Mucosa of descending colon (tissue), 3 donors: Measurements from ENCODE around the gene EEF1B2. TPM values are rescaled to one million over a fixed set of nuclear protein-coding genes. Genes with fewer than 3 reads are reported as not detected.
A peak's percentile ranks its signal among the peaks of the same experiment; 100 is the strongest.
"Not testable (repeated sequence)": the region's sequence is repeated elsewhere in the genome, so short reads cannot be mapped to it uniquely, and the experiment has no call there.

ENCODE experiments used
- ATAC-seq: fragments of 200-7000 bp; cut with Tn5 transposase; one replicate; pipeline ENCODE4 v1.9.1; 2020; ENCODE audit warnings: mild to moderate bottlenecking, moderate library complexity
- DNase-seq, 3 donors: peaks; one replicate each; pipeline ENCODE4 v3.0.0-alpha.2; 2020
- H3K36me3 ChIP-seq: fragments of 200-600 bp; one replicate; pipeline ENCODE4 v1.8.0; 2021; ENCODE audit warnings: low read depth, mild to moderate bottlenecking
- H3K4me1 ChIP-seq: fragments of 200-600 bp; one replicate; pipeline ENCODE4 v1.8.0; 2021; ENCODE audit warnings: low read depth, mild to moderate bottlenecking
- H3K4me3 ChIP-seq: fragments of 200-600 bp; one replicate; pipeline ENCODE4 v1.8.0; 2021; ENCODE audit warnings: mild to moderate bottlenecking
- H3K9me3 ChIP-seq: fragments of 200-600 bp; one replicate; pipeline ENCODE4 v1.8.0; 2021; ENCODE audit warnings: mild to moderate bottlenecking
- CTCF ChIP-seq: fragments of 200-600 bp; IDR thresholded peaks from one replicate; pipeline ENCODE4 v1.8.0; 2022; ENCODE audit warnings: antibody characterized with exemption, mild to moderate bottlenecking
- intact Hi-C, 2 donors: fragments of 100-400 bp; cut with DNase I in 1 of 2; cut with micrococcal nuclease in 1 of 2; formaldehyde crosslinking; loops; one replicate each; pipeline versions ENCODE4 v1.11.0 to v1.11.1; 2022; cut with DNase I, micrococcal nuclease
- total RNA-seq, 3 donors: library from RNA; stranded (reverse); fragmentation: NEBNext Ultra II Directional in 2 of 3; extraction: Animal tissue kit (Norgen Biotek cat#: 25700) in 2 of 3; gene quantifications; one replicate each; pipeline versions ENCODE4 v1.2.1 to v1.2.4, GENCODE V29; 2021 to 2023
- donor health status: DM: no; HTN: no; CAD: no; lungs with moderate emphysema.
- donor health status: DM: no; HTN: no; CAD: no.
- donor health status: DM: no; HTN: yes; CAD: no.

Gene EEF1B2
- total RNA-seq, 3 donors from 2014 or later = 374 to 475 (median 385) TPM

GRCh38 chr2:206160125-206160806 is 571 bp downstream of the EEF1B2 start:
- no peak for TF ChIP-seq CTCF
- ATAC-seq (peak; percentile 67), DNase-seq (no peak)
- intact Hi-C loops = no loop called here
- Histone ChIP-seq H3K9me3 (no peaks in the 10 kb centered on the region), H3K4me3 (peak overlapping the region; percentile 76), H3K4me1 (peaks cover 19% of the 10 kb centered on the region), H3K36me3 (no peaks in the 10 kb centered on the region)

- H3K4me1 ChIP-seq = peaks cover 16% of the 10 kb centered on the region
- TF ChIP-seq CTCF = no peak
- H3K36me3 ChIP-seq = no peaks in the 10 kb centered on the region
- H3K9me3 ChIP-seq = no peaks in the 10 kb centered on the region
- ATAC-seq = no peak
- H3K4me3 ChIP-seq = no peak overlapping the region
- DNase-seq = no peak
- intact Hi-C loops = no loop called here
Observed at GRCh38 chr2:206160807-206161179, 1.1 kb downstream of the EEF1B2 start.

- H3K4me3 ChIP-seq, H3K36me3 ChIP-seq, DNase-seq, ATAC-seq, H3K9me3 ChIP-seq, intact Hi-C loops: not testable (repeated sequence)
- peaks cover 16% of the 10 kb centered on the region for H3K4me1 ChIP-seq
Observed at GRCh38 chr2:206162401-206162800, 2.7 kb downstream of the EEF1B2 start.

GRCh38 chr2:206163251-206163880 is 3.7 kb downstream of the EEF1B2 start:
- DNase-seq = no peak
- no peak overlapping the region for H3K4me3 ChIP-seq

GRCh38 chr2:206164261-206164862 is 4.7 kb downstream of the EEF1B2 start:
- intact Hi-C loops = no loop called here
- DNase-seq (peak in 1 of 3 donors; percentile 69), ATAC-seq (no peak)
- Histone ChIP-seq H3K36me3 (no peaks in the 10 kb centered on the region), H3K4me3 (no peak overlapping the region), H3K4me1 (peaks cover 9% of the 10 kb centered on the region), H3K9me3 (no peaks in the 10 kb centered on the region)
- TF ChIP-seq CTCF = peak; percentile 59

More at GRCh38 chr2:206163251-206163880, 3.7 kb downstream of the EEF1B2 start:
- ATAC-seq = no peak
- no peak for TF ChIP-seq CTCF
- no peaks in the 10 kb centered on the region for H3K36me3 ChIP-seq
- H3K4me1 ChIP-seq = peaks cover 9% of the 10 kb centered on the region
- H3K9me3 ChIP-seq = no peaks in the 10 kb centered on the region
- intact Hi-C loops = no loop called here

- H3K4me3 ChIP-seq, intact Hi-C loops, ATAC-seq, H3K4me1 ChIP-seq, H3K9me3 ChIP-seq, H3K36me3 ChIP-seq, DNase-seq: not testable (repeated sequence)
Observed at GRCh38 chr2:206168230-206168629, 8.5 kb downstream of the EEF1B2 start.

- DNase-seq, H3K36me3 ChIP-seq, ATAC-seq, H3K9me3 ChIP-seq, H3K4me3 ChIP-seq, intact Hi-C loops, H3K4me1 ChIP-seq: not testable (repeated sequence)
Observed at GRCh38 chr2:206171624-206172397, 12.1 kb downstream of the EEF1B2 start.
